ENCODE results near the gene FXYD4.

Gene FXYD4

GRCh38 chr10:43404704-43405084, 33.3 kb downstream of the FXYD4 start:
- no peak for TF ChIP-seq CTCF (IDR thresholded peaks at IDR 0.05)

- no peak for TF ChIP-seq CTCF (IDR thresholded peaks at IDR 0.05)
Observed at GRCh38 chr10:43407148-43407575, 35.7 kb downstream of the FXYD4 start.

- TF ChIP-seq CTCF (IDR thresholded peaks at IDR 0.05): peak; percentile 39; the same call in 1 of the 2 replicates
Observed at GRCh38 chr10:43407576-43408330, 36.3 kb downstream of the FXYD4 start.

- TF ChIP-seq CTCF (IDR thresholded peaks at IDR 0.05): no peak
Observed at GRCh38 chr10:43408331-43408709, 36.9 kb downstream of the FXYD4 start.

GRCh38 chr10:43408710-43409384, 37.4 kb downstream of the FXYD4 start, which contains the start of gene HNRNPF:
HNRNPF (minus strand) TSS chr10:43409186; CDS start chr10:43387884, 21,302 bp downstream.
- no peak for TF ChIP-seq CTCF (IDR thresholded peaks at IDR 0.05)

GRCh38 chr10:43409385-43410109, 38.1 kb downstream of the FXYD4 start:
- TF ChIP-seq CTCF (IDR thresholded peaks at IDR 0.05): no peak

- TF ChIP-seq CTCF (IDR thresholded peaks at IDR 0.05): no peak
Observed at GRCh38 chr10:43410345-43410744, 38.9 kb downstream of the FXYD4 start.

Measured in LNCAP (cell line).